Left lobe of liver (tissue), 2 donors: Measurements from ENCODE around the gene OR6K3. TPM values are rescaled to one million over a fixed set of nuclear protein-coding genes. Genes with fewer than 3 reads are reported as not detected.
"Not testable (repeated sequence)": the region's sequence is repeated elsewhere in the genome, so short reads cannot be mapped to it uniquely, and the experiment has no call there.

Experiments used
- ATAC-seq: fragments of 200-7000 bp; cut with Tn5 transposase; one replicate; pipeline ENCODE4 v1.9.1; 2020; ENCODE audit warnings: mild to moderate bottlenecking, moderate library complexity
- DNase-seq: peaks from one replicate; pipeline ENCODE4 v3.0.0-alpha.2; 2020; ENCODE audit warnings: low spot score
- total RNA-seq: library from RNA; stranded (reverse); gene quantifications from one replicate; pipeline ENCODE4 v1.2.1, GENCODE V29; 2021
- donor health status: DM: no; HTN: no; CAD: no; lungs with moderate emphysema.
- donor health status: DM: no; HTN: yes; CAD: no.

The OR6K3 gene
- not detected for total RNA-seq

- no peak for ATAC-seq
Observed at GRCh38 chr1:158720620-158721019, at the start of gene OR6K3. TSS of gene OR6K3 (minus strand) at chr1:158720720. CDS start at chr1:158718115, 2,605 bp downstream.

GRCh38 chr1:158754420-158754819, 33.9 kb upstream of the OR6K3 start, which contains the start of gene OR6K6:
TSS of gene OR6K6 (plus strand) at chr1:158754720. CDS start at chr1:158754888, 168 bp downstream.
- no peak for ATAC-seq
- DNase-seq = no peak

More at GRCh38 chr1:158720620-158721019, at the start of gene OR6K3:
- no peak for DNase-seq

- DNase-seq (no peak), ATAC-seq (no peak)
Observed at GRCh38 chr1:158752155-158752712, 31.7 kb upstream of the OR6K3 start.

GRCh38 chr1:158735848-158736247, 15.3 kb upstream of the OR6K3 start:
- ATAC-seq (no peak), DNase-seq (no peak)

- DNase-seq (no peak), ATAC-seq (no peak)
Observed at GRCh38 chr1:158732524-158732923, 12.0 kb upstream of the OR6K3 start.

- ATAC-seq = no peak
- no peak for DNase-seq
Observed at GRCh38 chr1:158731707-158732106, 11.2 kb upstream of the OR6K3 start.

- peak; percentile 79 for ATAC-seq
- no peak for DNase-seq
Observed at GRCh38 chr1:158730453-158730852, 9.9 kb upstream of the OR6K3 start.

- DNase-seq (no peak), ATAC-seq (no peak)
Observed at GRCh38 chr1:158728510-158729225, 8.1 kb upstream of the OR6K3 start.

GRCh38 chr1:158724442-158724841, 3.9 kb upstream of the OR6K3 start:
- DNase-seq (no peak), ATAC-seq (no peak)

GRCh38 chr1:158719664-158720063, 856 bp downstream of the OR6K3 start:
- no peak for DNase-seq
- no peak for ATAC-seq

- DNase-seq (no peak), ATAC-seq (no peak)
Observed at GRCh38 chr1:158717344-158717743, 3.2 kb downstream of the OR6K3 start.

GRCh38 chr1:158716335-158716734, 4.2 kb downstream of the OR6K3 start:
- no peak for ATAC-seq

GRCh38 chr1:158714754-158715153, 5.8 kb downstream of the OR6K3 start:
- DNase-seq (no peak), ATAC-seq (no peak)

More at GRCh38 chr1:158716335-158716734, 4.2 kb downstream of the OR6K3 start:
- no peak for DNase-seq

GRCh38 chr1:158711098-158711497, 9.4 kb downstream of the OR6K3 start:
- DNase-seq = no peak
- ATAC-seq = no peak

GRCh38 chr1:158706096-158706495, 14.4 kb downstream of the OR6K3 start:
- DNase-seq (no peak), ATAC-seq (no peak)

GRCh38 chr1:158700552-158700951, 20.0 kb downstream of the OR6K3 start, which contains the start of gene OR6K2:
TSS of gene OR6K2 (minus strand) at chr1:158700652. CDS start at chr1:158700652, 0 bp downstream.
- DNase-seq (no peak), ATAC-seq (no peak)

- DNase-seq (no peak), ATAC-seq (no peak)
Observed at GRCh38 chr1:158694596-158694995, 25.9 kb downstream of the OR6K3 start.

GRCh38 chr1:158692356-158692755, 28.2 kb downstream of the OR6K3 start:
- no peak for DNase-seq

GRCh38 chr1:158691907-158692306, 28.6 kb downstream of the OR6K3 start:
- DNase-seq = no peak
- no peak for ATAC-seq

More at GRCh38 chr1:158692356-158692755, 28.2 kb downstream of the OR6K3 start:
- ATAC-seq = no peak

- not testable (repeated sequence) for DNase-seq, ATAC-seq
Observed at GRCh38 chr1:158691149-158691548, 29.4 kb downstream of the OR6K3 start.

- no peak for DNase-seq
Observed at GRCh38 chr1:158689875-158690274, 30.6 kb downstream of the OR6K3 start.

GRCh38 chr1:158689110-158689509, 31.4 kb downstream of the OR6K3 start:
- ATAC-seq (no peak), DNase-seq (no peak)

More at GRCh38 chr1:158689875-158690274, 30.6 kb downstream of the OR6K3 start:
- no peak for ATAC-seq
